Peyer's patch (tissue), 4 donors: ENCODE results near the gene COL28A1.

Experiments
- CTCF ChIP-seq, 6 experiments: fragments of 450-650 bp in 4 of 6; fragments of 200-600 bp in 2 of 6; sonication (generic) in 1 of 6; IDR thresholded peaks; one replicate each; pipeline ENCODE4 v1.5.1; 2017 to 2019; ENCODE audit warnings: antibody characterized with exemption in 6 of 6, mild to moderate bottlenecking in 3 of 6, moderate library complexity in 1 of 6
- POLR2A ChIP-seq, 2 donors: fragments of 450-650 bp; IDR thresholded peaks; one replicate each; pipeline ENCODE4 v1.5.1; 2017; ENCODE audit warnings: antibody characterized with exemption in 2 of 2, mild to moderate bottlenecking in 2 of 2, moderate library complexity in 2 of 2

- TF ChIP-seq CTCF (IDR thresholded peaks at IDR 0.05) = no peak
- TF ChIP-seq POLR2A (IDR thresholded peaks at IDR 0.05) = no peak
Measured at GRCh38 chr7:7324698-7325097, 211.0 kb downstream of the COL28A1 start.
